ENCODE results near the gene MRPL10.

The MRPL10 gene

DNA sequence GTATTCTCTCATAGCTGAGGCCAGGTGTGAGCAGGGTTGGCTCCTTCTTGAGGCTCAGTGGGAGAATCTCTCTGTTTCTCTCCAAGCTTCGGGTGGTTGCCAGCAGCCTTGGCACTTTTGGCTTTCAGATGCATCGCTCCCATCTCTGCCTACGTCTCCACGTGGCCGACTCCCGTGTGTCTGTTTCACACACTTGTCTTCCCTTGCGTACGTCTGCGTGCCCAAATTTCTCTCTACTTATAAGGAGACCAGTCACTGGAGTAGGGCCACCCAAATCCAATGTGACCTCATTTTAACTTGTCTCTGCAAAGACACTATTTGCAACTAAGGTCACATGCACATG is 24.5 kb downstream of the MRPL10 start:
- intact Hi-C loops (cut with DNase I): loop anchor here (10.0 kb wide), 1 partner anchor 112 kb away; the partner anchor contains the start of gene TBKBP1
- peak in 2 of 42 donors; percentile 1 to 21 for DNase-seq

- intact Hi-C loops (cut with DNase I): loop anchor here (10.0 kb wide), 1 partner anchor 111 kb away; the partner anchor contains the start of gene TBKBP1
- peak in 2 of 42 donors; percentile 1 to 10 for DNase-seq
Measured at GRCh38 chr17:47806026-47806912, 25.1 kb downstream of the MRPL10 start.

GRCh38 chr17:47804461-47804860 is 26.9 kb downstream of the MRPL10 start:
- DNase-seq: no peak
- intact Hi-C loops (cut with DNase I): loop anchor here (10.0 kb wide), 1 partner anchor 110 kb away; the partner anchor contains the start of gene TBKBP1

GRCh38 chr17:47803751-47804150 is 27.6 kb downstream of the MRPL10 start:
- intact Hi-C loops (cut with DNase I): loop anchor here (10.0 kb wide), 1 partner anchor 109 kb away; the partner anchor contains the start of gene TBKBP1
- peak in 1 of 42 donors; percentile 9 for DNase-seq

- intact Hi-C loops (cut with DNase I): loop anchor here (10.0 kb wide), 1 partner anchor 108 kb away; the partner anchor contains the start of gene TBKBP1
- DNase-seq: peak in 2 of 42 donors; percentile 2 to 27
Measured at GRCh38 chr17:47803201-47803600, 28.1 kb downstream of the MRPL10 start.

- DNase-seq: peak; percentile 13 to 82 (median 54)
- intact Hi-C loops (cut with DNase I): loop anchor here (10.0 kb wide), 1 partner anchor 108 kb away; the partner anchor contains the start of gene TBKBP1
Measured at GRCh38 chr17:47802341-47803022, 28.9 kb downstream of the MRPL10 start.

- intact Hi-C loops (cut with DNase I): loop anchor here (10.0 kb wide), 1 partner anchor 107 kb away; the partner anchor contains the start of gene TBKBP1
- no peak for DNase-seq
Measured at GRCh38 chr17:47801906-47802305, 29.4 kb downstream of the MRPL10 start.

GRCh38 chr17:47801176-47801765 is 30.1 kb downstream of the MRPL10 start:
- peak in 1 of 42 donors; percentile 10 for DNase-seq
- intact Hi-C loops (cut with DNase I): loop anchor here (10.0 kb wide), 1 partner anchor 106 kb away; the partner anchor contains the start of gene TBKBP1

- intact Hi-C loops (cut with DNase I): loop anchor here (10.0 kb wide), 1 partner anchor 106 kb away; the partner anchor contains the start of gene TBKBP1
- DNase-seq: no peak
Measured at GRCh38 chr17:47800686-47801085, 30.7 kb downstream of the MRPL10 start.

GRCh38 chr17:47797797-47798196 is 33.5 kb downstream of the MRPL10 start:
- no peak for DNase-seq
- intact Hi-C loops (cut with DNase I): no loop called here

DNA sequence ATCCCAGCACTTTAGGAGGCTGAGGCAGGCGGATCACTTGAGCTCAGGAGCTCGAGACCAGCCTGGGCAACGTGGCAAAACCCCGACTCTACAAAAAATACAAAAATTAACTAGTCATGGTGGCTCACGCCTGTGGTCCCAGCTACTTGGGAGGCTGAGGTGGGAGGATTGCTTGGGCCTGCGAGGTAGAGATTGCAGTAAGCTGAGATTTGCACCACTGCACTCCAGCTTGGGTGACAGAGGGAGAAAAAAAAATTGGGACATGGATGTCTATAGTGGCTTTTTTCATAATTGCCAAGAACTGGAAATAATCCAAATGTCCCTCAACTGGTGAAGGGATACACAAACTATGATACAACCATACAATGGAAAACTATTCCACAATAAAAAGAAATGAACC is 38.4 kb downstream of the MRPL10 start:
- intact Hi-C loops (cut with DNase I): no loop called here
- no peak for DNase-seq

- intact Hi-C loops (cut with DNase I): no loop called here
- no peak for DNase-seq
Measured at GRCh38 chr17:47792457-47792856, 38.9 kb downstream of the MRPL10 start.

DNA sequence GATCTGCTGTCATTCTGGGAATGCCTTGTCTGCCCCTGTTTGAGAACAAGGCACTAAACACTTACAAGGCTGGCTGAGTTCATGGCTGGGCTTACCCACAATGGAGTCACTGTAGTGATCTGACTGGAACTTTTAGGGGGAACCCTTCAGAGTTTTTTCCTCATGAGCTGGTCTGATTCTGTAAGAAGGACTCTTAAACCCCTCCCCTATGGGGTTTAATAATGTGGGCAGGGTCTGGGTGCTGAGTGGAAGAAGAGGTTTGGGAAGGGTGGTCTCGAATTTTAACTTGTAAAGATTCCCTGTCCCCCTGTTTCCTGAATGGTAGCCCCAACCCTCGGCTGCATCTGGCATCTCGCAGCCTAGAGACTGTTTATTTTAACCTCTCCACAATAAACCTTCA is 40.3 kb downstream of the MRPL10 start:
- peak in 1 of 42 donors; percentile 19 for DNase-seq
- intact Hi-C loops (cut with DNase I): no loop called here

DNA sequence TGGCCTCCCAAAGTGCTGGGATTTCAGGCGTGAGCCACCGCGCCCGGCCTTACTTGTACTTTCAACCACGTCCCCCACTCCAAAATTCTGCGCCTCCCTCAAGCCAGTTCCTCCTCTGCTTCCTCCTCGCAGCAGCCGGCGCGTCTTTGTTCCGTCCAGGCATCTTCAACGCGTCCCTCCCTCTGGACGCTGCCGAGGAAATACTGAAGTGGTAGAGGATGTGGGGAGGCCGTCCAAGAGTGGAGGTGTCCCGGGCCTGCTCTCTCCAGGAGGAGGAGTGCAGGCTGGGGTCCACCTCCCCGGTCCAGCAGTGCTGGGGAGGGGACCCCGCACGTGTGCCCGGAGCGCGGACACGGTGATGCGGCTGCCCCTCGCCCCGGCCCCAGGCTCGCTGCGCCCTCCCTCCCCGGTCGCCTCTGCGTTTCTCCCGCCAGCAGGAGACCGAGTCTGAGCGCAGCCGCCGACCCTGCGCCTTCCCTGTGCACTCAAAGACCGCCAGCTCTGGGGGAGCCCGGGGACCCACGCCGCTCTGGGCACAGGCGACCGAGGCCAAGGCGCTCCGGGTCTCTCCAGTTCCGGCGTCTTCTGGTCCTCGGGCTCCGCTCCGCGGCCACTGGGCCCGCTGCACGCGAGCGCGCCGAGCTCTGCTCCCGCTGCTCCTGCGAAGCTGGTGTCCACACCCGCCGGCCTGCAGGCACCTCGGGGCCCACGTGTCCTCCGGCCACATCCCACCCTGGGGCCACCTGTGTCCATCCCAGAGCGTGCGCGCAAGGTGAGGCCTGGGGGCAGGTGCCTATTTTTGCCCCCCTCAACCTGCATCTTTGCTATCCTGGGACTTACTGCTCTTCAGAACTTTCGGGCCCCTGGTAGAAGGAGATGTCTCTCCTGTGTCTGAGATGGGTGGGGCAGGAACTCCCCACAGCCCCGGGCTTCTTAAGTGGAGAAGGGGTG is 41.5 kb downstream of the MRPL10 start:
- intact Hi-C loops (cut with DNase I): no loop called here
- peak; percentile 16 to 79 (median 54) for DNase-seq

- intact Hi-C loops (cut with DNase I): no loop called here
- DNase-seq: no peak
Measured at GRCh38 chr17:47785538-47786123, 45.7 kb downstream of the MRPL10 start.

DNA sequence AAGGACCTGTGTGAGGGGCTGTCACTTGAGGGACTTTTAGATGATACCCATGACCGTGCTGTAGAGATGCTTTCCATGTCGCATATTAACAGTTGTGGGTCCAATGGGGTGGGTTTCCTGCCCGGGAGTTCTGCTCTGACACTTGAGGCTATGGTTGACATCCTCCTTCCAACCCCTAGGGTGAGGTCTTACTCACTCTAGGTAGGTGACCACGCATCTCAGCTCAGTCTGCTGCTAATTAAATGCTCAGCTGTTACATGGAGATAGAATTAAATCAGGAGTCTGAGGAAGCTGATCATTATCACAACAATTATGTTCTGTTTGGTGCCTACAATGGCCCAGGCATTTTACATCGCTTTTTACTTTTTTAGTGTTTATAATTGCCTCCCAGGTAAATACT is 49.9 kb downstream of the MRPL10 start:
- no peak for DNase-seq
- intact Hi-C loops (cut with DNase I): no loop called here

DNA sequence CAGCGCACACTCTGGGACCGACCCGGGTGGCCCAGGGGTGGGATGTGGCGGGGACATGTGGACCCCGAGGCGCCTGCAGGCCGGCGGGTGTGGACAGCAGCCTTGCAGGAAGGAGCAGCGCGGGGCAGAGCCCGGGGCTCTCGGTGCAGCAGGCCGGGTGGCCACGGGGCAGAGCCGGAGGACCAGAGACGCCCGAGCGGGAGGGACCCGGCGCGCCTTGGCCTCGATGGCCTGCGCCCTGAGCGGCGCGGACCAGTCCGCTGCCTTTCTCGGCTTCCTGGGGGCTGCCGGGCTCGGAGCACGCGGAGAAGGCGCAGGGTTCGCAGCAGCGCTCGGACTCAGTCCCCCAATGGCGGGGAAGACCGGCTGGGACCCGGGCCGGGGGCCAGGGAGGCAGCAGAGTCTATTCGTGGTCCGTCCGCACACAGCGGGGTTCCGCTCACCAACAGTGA is 53.1 kb downstream of the MRPL10 start:
- DNase-seq: peak in 1 of 42 donors; percentile 32
- intact Hi-C loops (cut with DNase I): no loop called here
